HG03064 (cell line): ENCODE results near the gene TAF12.
"Not testable (repeated sequence)": the region's sequence is repeated elsewhere in the genome, so short reads cannot be mapped to it uniquely, and the experiment has no call there.

Experiments
- ATAC-seq: cut with Tn5 transposase; IDR thresholded peaks from one replicate; pipeline ENCODE4 v1.9.1; 2021; ENCODE audit warnings: low read depth; ENCODE audit not compliant: unreplicated experiment

TAF12 gene

DNA sequence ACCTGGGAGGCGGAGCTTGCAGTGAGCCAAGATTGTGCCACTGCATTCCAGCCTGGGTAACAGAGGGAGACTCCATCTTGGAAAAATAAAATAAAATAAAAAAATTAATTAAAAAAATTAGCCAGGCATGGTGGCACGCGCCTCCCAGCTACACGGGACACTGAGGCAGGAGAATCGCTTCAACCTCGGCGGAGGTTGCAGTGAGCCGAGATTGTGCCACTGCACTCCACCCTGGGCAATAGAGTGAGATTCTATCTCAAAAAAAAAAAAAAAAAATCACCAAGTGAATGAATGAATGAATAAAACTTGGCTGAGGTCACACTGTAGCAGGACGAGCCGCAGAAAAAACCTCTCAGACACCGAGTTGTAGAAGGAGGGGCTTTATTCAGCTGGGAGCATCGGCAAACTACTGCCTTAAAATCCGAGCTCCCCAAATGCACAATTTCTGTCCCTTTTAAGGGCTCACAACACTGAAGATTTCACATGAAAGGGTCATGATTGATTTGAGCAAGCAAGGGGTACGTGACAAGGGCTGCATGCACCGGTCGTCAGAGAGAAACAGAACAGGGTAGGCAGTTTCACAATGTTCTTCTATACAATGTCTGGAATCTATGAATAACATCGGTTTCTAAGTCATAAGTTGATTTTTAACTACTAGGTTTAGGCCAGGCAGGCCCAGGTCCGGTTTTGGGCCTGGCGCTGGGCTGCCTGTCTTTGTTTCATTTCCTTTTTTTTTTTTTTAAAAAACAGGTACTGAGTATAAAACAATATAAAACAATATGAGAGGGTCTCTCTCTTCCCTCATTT, 56.1 kb downstream of the TAF12 start:
- not testable (repeated sequence) for ATAC-seq

- no peak for ATAC-seq
Observed at GRCh38 chr1:28582248-28582615, 60.6 kb downstream of the TAF12 start.

DNA sequence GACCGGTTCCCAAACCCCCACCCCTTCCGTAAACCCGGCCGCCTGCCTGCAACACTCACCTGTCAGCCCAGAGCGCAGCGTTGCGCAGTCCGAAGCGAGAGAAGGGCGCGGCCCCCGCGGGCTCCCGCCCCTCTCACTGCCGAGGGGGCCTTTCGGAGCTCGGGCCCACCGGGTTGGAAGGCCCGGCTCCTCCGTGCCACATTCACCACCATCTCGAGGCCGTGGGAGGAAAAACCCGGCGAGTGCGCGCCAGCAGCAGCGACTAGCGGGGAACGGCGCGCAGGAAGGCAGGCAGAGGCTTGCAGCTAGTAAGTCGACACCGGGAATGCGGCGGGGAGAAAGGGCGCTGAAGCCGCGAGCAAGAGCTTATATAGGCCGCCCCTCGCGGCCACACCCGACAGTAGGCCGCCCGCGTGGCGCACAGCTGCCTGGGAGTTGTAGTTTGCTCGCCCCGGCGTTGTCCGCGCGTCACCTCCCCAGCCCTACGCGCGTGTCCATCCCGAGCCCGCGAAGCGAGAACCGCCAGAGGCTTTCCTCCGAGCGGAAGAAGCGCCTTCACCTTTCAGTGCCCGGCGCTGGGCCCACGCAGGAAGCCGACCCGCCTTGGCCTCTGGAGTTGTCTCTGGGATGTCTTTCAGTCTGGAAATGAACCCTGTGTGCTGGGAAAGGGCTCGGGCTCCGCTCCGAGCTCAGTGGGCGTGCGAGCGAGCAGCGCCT, 61.2 kb downstream of the TAF12 start:
- peak; percentile 73 for ATAC-seq

DNA sequence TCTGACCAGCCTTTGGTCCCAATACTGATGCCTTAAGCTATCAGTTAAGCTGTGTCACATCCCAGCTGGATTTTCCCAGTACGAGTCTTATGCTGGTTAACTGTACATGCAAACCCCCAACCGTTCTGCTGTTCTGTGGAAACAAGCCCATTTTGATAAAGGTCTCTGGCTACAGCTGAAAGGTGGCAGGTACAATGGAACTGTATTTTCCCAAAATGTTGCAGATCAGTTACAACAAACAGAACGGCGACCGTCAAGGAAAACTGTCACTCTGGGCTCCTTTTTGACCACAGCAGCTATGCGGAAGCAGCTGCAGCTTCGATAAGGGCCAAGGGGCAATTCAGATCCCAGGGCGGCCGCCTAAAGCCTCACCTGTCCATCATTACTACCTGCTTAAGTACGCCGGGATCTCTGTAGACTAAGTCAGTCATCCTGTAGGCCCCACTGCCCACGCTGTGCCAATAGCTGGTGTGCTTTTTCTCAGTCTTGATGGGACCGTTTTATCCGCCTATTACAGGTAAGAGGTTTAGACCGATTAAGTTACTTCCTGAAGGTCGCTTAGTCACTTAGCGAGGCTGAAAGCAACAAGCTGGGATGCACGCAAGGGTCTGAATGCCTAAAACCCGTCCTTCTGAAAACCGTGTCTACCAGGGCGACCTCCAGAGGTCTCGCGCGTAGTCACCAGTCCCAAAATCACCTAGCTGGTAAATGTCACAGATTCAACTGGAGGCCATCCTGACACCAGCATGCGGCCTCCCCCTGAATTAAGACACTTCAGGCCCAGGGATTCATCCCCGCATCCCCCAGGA, 61.9 kb downstream of the TAF12 start:
- ATAC-seq, result peak; percentile 13

GRCh38 chr1:28579401-28579800, 63.5 kb downstream of the TAF12 start:
- no peak for ATAC-seq

- no peak for ATAC-seq
Observed at GRCh38 chr1:28578696-28579218, 64.1 kb downstream of the TAF12 start.

DNA sequence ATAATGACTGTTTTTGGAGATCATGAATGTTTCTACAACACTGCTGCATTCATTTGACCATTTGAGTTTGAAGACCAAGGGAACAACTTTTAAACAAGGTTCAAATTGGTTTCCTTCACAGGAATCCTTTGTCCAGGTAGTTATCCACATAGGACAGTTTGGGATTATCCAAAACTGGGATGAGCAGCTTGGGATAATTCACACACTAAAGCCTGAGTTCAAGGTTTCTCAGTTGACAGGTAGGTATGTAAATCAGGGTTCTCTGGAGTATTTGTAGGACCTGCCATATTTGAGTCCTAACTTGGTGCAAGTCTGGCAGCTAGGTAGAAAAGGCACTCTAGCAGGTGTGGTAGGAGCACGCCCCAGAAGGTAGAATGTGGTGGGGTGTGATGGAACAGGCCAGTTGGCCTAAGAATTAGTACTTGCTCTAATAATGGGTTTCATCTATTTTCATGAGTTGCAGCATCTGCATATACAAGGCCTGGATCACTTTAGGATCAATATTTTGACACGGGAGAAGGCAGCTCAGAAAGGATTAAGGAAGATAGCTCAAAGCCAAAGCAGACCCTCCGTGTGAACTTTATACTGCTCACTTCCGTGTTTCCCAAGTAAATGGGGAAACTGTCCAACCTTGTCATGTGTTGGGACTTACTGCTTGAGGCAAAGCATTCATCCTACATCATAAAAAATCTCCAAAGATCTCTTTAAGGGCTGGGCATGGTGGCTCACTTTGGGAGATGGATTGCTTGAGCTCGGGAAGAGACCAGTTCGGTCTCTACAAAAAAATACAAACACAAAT, 64.9 kb downstream of the TAF12 start:
- no peak for ATAC-seq

DNA sequence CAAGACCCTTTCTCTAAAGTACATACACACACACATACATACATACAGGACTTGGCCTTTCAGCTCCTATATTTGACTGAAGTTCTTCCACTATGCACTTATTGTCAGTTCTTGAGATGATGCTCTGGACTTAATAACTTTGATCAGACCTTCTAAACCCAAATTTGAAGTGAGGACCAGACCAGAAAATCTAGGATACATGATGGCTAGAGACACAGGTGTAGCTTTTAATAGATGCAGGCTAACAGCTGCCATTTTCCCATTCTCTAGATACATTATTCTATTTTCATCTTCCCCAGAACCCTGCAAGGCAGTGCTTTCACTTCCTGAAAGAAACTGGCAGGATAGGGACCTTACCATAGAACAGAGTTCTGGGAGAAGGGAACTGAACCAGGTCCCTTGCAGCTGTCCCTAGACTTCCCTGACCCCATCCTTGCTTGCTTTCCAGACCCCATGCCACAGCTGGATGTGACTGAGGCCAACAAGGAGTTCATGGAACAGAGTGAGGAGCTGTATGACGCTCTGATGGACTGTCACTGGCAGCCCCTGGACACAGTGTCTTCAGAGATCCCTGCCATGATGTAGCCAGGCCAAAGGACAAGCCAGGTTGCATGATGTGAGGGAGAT, 65.7 kb downstream of the TAF12 start:
- ATAC-seq, result no peak

DNA sequence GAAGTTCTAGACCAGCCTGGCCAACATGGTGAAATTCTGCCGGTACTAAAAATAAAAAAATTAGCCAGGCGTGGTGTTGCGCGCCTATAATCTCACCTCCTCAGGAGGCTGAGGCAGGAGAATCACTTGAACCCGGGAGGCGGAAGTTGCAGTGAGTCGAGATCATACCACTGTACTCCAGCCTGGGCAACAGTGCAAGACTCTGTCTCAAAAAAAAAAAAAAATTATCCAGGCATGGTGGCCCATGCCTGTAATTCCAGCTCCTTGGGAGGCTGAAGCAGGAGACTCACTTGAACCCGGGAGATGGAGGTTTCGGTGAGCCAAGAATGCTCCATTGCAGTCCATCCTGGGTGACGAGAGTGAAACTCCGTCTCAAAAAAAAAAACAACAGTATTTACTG, 69.3 kb downstream of the TAF12 start:
- no peak for ATAC-seq

DNA sequence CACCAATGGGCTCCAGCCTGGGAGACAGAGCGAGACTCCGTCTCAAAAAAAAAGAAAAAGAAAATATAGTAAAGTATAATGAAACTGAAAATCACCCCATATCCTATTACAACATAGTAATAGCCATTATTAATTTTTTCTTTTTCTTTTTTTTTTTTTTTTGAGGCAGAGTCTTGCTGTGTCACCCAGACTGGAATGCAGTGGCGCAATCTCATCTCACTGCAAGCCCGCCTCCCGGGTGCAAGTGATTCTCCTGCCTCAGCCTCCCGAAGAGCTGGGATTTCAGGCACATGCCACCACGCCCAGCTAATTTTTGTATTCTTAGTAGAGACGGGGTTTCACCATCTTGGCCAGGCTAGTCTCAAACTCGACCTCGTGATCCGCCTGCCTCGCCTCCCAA, 70.0 kb downstream of the TAF12 start:
- not testable (repeated sequence) for ATAC-seq

- ATAC-seq, result no peak
Observed at GRCh38 chr1:28571911-28572310, 71.0 kb downstream of the TAF12 start.

GRCh38 chr1:28566931-28567330, 75.9 kb downstream of the TAF12 start:
- no peak for ATAC-seq

- no peak for ATAC-seq
Observed at GRCh38 chr1:28565726-28566125, 77.1 kb downstream of the TAF12 start.

DNA sequence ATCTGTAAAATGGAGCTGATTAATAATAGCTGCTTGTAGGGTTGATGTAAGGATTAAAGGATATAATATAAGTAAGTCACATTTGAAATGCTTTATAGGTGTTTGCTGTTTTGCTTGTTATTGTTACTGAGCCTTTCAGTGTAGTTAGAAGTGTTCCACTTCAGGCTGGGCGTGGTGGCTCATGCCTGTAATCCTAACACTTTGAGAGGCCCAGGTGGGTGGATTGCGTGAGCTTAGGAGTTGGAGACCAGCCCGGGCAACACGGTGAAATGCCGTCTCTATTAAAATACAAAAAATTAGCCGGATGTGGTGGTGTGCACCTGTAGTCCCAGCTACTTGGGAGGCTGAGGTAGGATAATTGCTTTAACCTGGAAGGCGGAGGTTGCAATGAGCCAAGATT, 77.8 kb downstream of the TAF12 start:
- ATAC-seq, result no peak

GRCh38 chr1:28564310-28564709, 78.6 kb downstream of the TAF12 start:
- no peak for ATAC-seq

DNA sequence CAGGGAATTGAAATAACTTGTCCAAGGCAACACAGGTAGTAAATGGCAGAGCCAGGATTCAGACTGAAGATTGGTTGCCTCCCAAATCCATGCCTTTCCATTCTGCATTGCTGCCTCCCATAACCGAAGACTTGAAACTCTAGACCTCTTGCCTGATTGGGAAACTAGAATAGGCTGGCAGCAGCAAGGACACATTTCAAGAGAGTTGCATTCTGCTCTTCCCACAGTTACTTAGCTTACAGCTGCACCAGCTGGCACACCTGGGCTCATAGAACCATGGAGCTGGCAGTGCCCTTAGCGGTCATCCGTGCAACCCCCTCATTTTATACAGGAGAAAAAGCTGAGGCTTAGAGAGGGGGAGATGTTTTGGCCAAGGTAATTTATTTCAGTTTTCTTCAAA, 82.0 kb downstream of the TAF12 start:
- ATAC-seq, result no peak
